ENCODE data around the gene COA8. TPM values are rescaled to one million over a fixed set of nuclear protein-coding genes. Genes with fewer than 3 reads are reported as not detected.

Gene COA8
- total and polyA plus RNA-seq, 2 of the 8 experiments (the other 6 are each of a cell fraction or from before 2014, with no cell fraction given) = 7.1 to 35.5 TPM

DNA sequence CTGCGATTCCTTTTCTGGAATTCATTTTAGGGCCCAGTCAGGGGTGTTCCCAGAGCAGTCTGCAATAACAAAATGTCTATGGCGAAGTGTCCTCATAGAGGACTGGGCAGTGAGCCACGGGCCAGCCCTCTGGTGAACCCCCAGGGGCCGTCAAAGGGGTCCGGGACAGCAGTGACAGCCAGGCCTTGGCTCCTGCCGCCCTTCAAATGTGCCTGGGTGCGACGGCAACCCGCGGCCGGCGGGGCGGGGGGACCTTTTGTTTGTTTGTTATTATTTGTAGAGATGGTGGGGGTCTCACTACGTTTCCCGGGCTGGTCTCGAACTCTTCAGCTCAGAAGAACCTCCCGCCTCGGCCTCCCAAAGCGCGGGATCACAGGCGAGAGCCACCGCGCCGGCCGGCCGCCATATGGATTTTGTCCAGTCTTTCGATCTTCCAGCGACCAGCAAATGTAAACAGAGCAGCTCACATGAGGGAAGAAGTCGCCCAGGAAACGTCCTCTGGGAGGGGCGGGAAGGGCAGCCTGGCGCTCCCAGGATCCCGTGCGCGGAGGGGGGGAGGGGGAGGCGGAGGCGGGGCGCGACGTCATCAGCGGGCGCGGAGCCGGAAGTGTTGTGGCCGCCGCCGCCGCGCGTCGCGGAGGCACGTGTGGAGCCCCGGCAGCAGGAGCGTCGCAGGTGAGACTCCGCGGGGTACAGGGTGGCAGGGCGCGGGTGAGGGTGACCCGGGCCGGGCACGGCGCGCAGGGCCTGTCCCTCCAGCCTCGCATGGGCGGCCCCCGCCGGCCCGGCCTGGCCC lies 34.0 kb upstream of the COA8 start, which contains the start of gene TRMT61A (continued):
- TF ChIP-seq USF2 (IDR thresholded peaks at IDR 0.05; ENCODE audit: low read length) = no peak; the same call in 1 of the 2 replicates
- TF ChIP-seq TEAD4 (IDR thresholded peaks at IDR 0.05; ENCODE audit: low read depth, low read length) = no peak
- TF ChIP-seq KDM1A (IDR thresholded peaks at IDR 0.05; ENCODE audit: borderline replicate concordance, low read length) = no peak
- TF ChIP-seq, protein P1, sequence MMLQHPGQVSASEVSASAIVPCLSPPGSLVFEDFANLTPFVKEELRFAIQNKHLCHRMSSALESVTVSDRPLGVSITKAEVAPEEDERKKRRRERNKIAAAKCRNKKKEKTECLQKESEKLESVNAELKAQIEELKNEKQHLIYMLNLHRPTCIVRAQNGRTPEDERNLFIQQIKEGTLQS (IDR thresholded peaks at IDR 0.05; ENCODE audit: insufficient read depth, low read depth, low read length) = peak; percentile 62; the same call in 1 of the 2 replicates
- TF ChIP-seq CTCF (IDR thresholded peaks at IDR 0.05; ENCODE audit: control extremely low read depth in 1 of 3, insufficient read depth in 1 of 3, low read depth in 1 of 3, low read length in 3 of 3) = no peak
- TF ChIP-seq, protein P2, sequence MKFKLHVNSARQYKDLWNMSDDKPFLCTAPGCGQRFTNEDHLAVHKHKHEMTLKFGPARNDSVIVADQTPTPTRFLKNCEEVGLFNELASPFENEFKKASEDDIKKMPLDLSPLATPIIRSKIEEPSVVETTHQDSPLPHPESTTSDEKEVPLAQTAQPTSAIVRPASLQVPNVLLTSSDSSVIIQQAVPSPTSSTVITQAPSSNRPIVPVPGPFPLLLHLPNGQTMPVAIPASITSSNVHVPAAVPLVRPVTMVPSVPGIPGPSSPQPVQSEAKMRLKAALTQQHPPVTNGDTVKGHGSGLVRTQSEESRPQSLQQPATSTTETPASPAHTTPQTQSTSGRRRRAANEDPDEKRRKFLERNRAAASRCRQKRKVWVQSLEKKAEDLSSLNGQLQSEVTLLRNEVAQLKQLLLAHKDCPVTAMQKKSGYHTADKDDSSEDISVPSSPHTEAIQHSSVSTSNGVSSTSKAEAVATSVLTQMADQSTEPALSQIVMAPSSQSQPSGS (IDR thresholded peaks at IDR 0.05; ENCODE audit: low read length) = no peak
- no peak for TF ChIP-seq EZH2 (IDR thresholded peaks at IDR 0.05; ENCODE audit: low read depth, low read length, severe bottlenecking)

Measured in H1 (cell line).